T1000 (cell line): ENCODE results near the gene ADTRP.
"Not testable (repeated sequence)": the region's sequence is repeated elsewhere in the genome, so short reads cannot be mapped to it uniquely, and the experiment has no call there.

ENCODE experiments used
- DNase-seq: peaks from one replicate; lab custom pipeline; 2025; ENCODE audit warnings: mixed read lengths; lab: John Stamatoyannopoulos, UW

Gene ADTRP

GRCh38 chr6:11692451-11693376 lies 85.9 kb downstream of the ADTRP start:
- DNase-seq = no peak

GRCh38 chr6:11689847-11690246 lies 88.8 kb downstream of the ADTRP start:
- no peak for DNase-seq

GRCh38 chr6:11689400-11689799 lies 89.2 kb downstream of the ADTRP start:
- DNase-seq = not testable (repeated sequence)

- DNase-seq = no peak
Measured at GRCh38 chr6:11688425-11688709, 90.2 kb downstream of the ADTRP start.

- DNase-seq = peak; percentile 12
Measured at GRCh38 chr6:11685481-11686093, 93.0 kb downstream of the ADTRP start.

- DNase-seq = no peak
Measured at GRCh38 chr6:11684901-11685480, 93.6 kb downstream of the ADTRP start.

GRCh38 chr6:11683871-11684270 lies 94.7 kb downstream of the ADTRP start:
- no peak for DNase-seq

GRCh38 chr6:11682561-11682975 lies 96.0 kb downstream of the ADTRP start:
- no peak for DNase-seq

- DNase-seq = no peak
Measured at GRCh38 chr6:11681770-11682169, 96.8 kb downstream of the ADTRP start.

GRCh38 chr6:11681357-11681756 lies 97.2 kb downstream of the ADTRP start:
- no peak for DNase-seq

- not testable (repeated sequence) for DNase-seq
Measured at GRCh38 chr6:11680479-11680878, 98.1 kb downstream of the ADTRP start.

GRCh38 chr6:11679099-11679498 lies 99.5 kb downstream of the ADTRP start:
- DNase-seq = no peak

GRCh38 chr6:11675601-11676000 lies 103.0 kb downstream of the ADTRP start:
- DNase-seq = no peak

GRCh38 chr6:11672669-11673068 lies 105.9 kb downstream of the ADTRP start:
- DNase-seq = no peak

- no peak for DNase-seq
Measured at GRCh38 chr6:11672256-11672655, 106.3 kb downstream of the ADTRP start.

GRCh38 chr6:11669696-11670095 lies 108.9 kb downstream of the ADTRP start:
- no peak for DNase-seq

- no peak for DNase-seq
Measured at GRCh38 chr6:11668455-11668854, 110.1 kb downstream of the ADTRP start.

GRCh38 chr6:11667876-11668275 lies 110.7 kb downstream of the ADTRP start:
- no peak for DNase-seq

GRCh38 chr6:11665604-11666326 lies 112.8 kb downstream of the ADTRP start:
- DNase-seq = no peak
